Gastroesophageal sphincter (tissue), 3 donors: Measurements from ENCODE around the gene SDE2.

Experiments
- CTCF ChIP-seq, 4 experiments: fragments of 200-600 bp in 2 of 4; fragments of 450-650 bp in 2 of 4; sonication (generic) in 1 of 4; IDR thresholded peaks; one replicate each; pipeline ENCODE4 v1.5.1; 2017 to 2019; ENCODE audit warnings: antibody characterized with exemption in 4 of 4, mild to moderate bottlenecking in 2 of 4, moderate library complexity in 2 of 4
- EP300 ChIP-seq: sonication (generic); formaldehyde crosslinking; IDR thresholded peaks from one replicate; pipeline ENCODE4 v1.6.1; 2017; ENCODE audit warnings: antibody characterized with exemption, mild to moderate bottlenecking
- POLR2A ChIP-seq, 2 donors: fragments of 450-650 bp; IDR thresholded peaks; one replicate each; pipeline ENCODE4 v1.6.1; 2017; ENCODE audit warnings: antibody characterized with exemption in 2 of 2, mild to moderate bottlenecking in 2 of 2, moderate library complexity in 1 of 2
- POLR2AphosphoS5 ChIP-seq: sonication (generic); formaldehyde crosslinking; IDR thresholded peaks from one replicate; pipeline ENCODE4 v1.6.1; 2017; ENCODE audit warnings: antibody characterized with exemption

GRCh38 chr1:226009650-226010044 is 10.5 kb upstream of the SDE2 start:
- TF ChIP-seq CTCF (IDR thresholded peaks at IDR 0.05) = no peak
- no peak for TF ChIP-seq POLR2AphosphoS5
- no peak for TF ChIP-seq POLR2A (IDR thresholded peaks at IDR 0.05)
- no peak for TF ChIP-seq EP300
